Gastroesophageal sphincter (tissue), 3 donors: ENCODE data around the gene EFCAB13.

ENCODE experiments used
- POLR2A ChIP-seq, 2 donors: fragments of 450-650 bp; IDR thresholded peaks; one replicate each; pipeline ENCODE4 v1.6.1; 2017; ENCODE audit warnings: antibody characterized with exemption in 2 of 2, mild to moderate bottlenecking in 2 of 2, moderate library complexity in 1 of 2
- TF ChIP-seq, protein P1 (sequence below), 4 experiments: fragments of 200-600 bp in 2 of 4; fragments of 450-650 bp in 2 of 4; sonication (generic) in 1 of 4; IDR thresholded peaks; one replicate each; pipeline ENCODE4 v1.5.1; 2017 to 2019; ENCODE audit warnings: antibody characterized with exemption in 4 of 4, mild to moderate bottlenecking in 2 of 4, moderate library complexity in 2 of 4

DNA sequence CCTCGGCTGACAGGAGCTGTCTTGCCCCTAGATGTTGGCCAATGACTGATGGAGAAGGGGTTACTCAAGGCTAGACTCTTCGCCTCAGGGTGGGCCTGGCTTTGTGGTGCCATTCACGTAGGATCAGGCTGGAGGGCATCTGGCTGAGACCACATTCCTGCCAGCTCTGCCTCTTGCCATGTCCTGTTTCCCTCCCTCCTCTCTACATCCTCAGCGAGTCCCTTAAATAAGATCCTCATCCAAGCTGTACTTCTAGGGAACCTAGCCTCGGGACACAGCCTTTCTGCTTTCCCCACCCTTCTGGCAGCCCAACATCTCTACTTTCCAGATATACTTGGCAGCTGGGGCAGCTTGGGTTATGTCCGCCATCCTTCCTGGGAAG is 27.9 kb upstream of the EFCAB13 start:
- TF ChIP-seq, protein P1, sequence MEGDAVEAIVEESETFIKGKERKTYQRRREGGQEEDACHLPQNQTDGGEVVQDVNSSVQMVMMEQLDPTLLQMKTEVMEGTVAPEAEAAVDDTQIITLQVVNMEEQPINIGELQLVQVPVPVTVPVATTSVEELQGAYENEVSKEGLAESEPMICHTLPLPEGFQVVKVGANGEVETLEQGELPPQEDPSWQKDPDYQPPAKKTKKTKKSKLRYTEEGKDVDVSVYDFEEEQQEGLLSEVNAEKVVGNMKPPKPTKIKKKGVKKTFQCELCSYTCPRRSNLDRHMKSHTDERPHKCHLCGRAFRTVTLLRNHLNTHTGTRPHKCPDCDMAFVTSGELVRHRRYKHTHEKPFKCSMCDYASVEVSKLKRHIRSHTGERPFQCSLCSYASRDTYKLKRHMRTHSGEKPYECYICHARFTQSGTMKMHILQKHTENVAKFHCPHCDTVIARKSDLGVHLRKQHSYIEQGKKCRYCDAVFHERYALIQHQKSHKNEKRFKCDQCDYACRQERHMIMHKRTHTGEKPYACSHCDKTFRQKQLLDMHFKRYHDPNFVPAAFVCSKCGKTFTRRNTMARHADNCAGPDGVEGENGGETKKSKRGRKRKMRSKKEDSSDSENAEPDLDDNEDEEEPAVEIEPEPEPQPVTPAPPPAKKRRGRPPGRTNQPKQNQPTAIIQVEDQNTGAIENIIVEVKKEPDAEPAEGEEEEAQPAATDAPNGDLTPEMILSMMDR (IDR thresholded peaks at IDR 0.05) = no peak
- no peak for TF ChIP-seq POLR2A (IDR thresholded peaks at IDR 0.05)
